GM20000 (cell line): ENCODE data around the gene TEAD4.
A peak's percentile ranks its signal among the peaks of the same experiment; 100 is the strongest.

ENCODE experiments used
- DNase-seq: peaks from one replicate; pipeline ENCODE4 v3.0.0; 2012; ENCODE audit warnings: low spot score
- CTCF ChIP-seq: IDR thresholded peaks from 2 replicates; pipeline ENCODE4 v1.5.1; 2012; ENCODE audit warnings: mild to moderate bottlenecking, control low read depth; ENCODE audit errors: extremely low read depth, missing control alignments

TEAD4 gene

GRCh38 chr12:3004655-3005565 lies 45.7 kb downstream of the TEAD4 start:
- peak; percentile 3 for TF ChIP-seq CTCF
- DNase-seq: no peak

- no peak for TF ChIP-seq CTCF
- DNase-seq: no peak
These were observed 46.5 kb downstream of the TEAD4 start for GRCh38 chr12:3005736-3006135.

- no peak for DNase-seq
- TF ChIP-seq CTCF: no peak
These were observed 50.6 kb downstream of the TEAD4 start for GRCh38 chr12:3009780-3010179.

GRCh38 chr12:3010214-3010930 lies 51.2 kb downstream of the TEAD4 start:
- no peak for TF ChIP-seq CTCF
- DNase-seq: no peak

- no peak for DNase-seq
- TF ChIP-seq CTCF: no peak
These were observed 53.6 kb downstream of the TEAD4 start for GRCh38 chr12:3012786-3013185.

GRCh38 chr12:3014641-3015040 lies 55.4 kb downstream of the TEAD4 start:
- TF ChIP-seq CTCF: no peak
- no peak for DNase-seq

- DNase-seq: no peak
- no peak for TF ChIP-seq CTCF
These were observed 56.2 kb downstream of the TEAD4 start for GRCh38 chr12:3015356-3015755.
